Measurements from ENCODE around the gene FLOT2.

FLOT2 gene

GRCh38 chr17:28901866-28902818 lies 4.6 kb upstream of the FLOT2 start:
- Histone ChIP-seq H3K27ac (peak overlapping the region; percentile 97), H3K36me3 (peaks cover 51% of the 10 kb centered on the region), H3K9me3 (ENCODE audit: severe bottlenecking) (no peaks in the 10 kb centered on the region), H3K27me3 (ENCODE audit: insufficient read depth, low read depth, severe bottlenecking) (no peaks in the 10 kb centered on the region), H3K4me3 (ENCODE audit: low read depth, low read length) (peak overlapping the region; percentile 77)
- no peak for TF ChIP-seq CTCF (IDR thresholded peaks at IDR 0.05; ENCODE audit: low read depth, low read length)
- peak; percentile 83 for DNase-seq

GRCh38 chr17:28900986-28901726 lies 3.6 kb upstream of the FLOT2 start:
- no peak for TF ChIP-seq CTCF (IDR thresholded peaks at IDR 0.05; ENCODE audit: low read depth, low read length)
- no peak overlapping the region for H3K27ac ChIP-seq
- peaks cover 44% of the 10 kb centered on the region for H3K36me3 ChIP-seq
- H3K27me3 ChIP-seq (ENCODE audit: insufficient read depth, low read depth, severe bottlenecking), result no peaks in the 10 kb centered on the region
- no peak for DNase-seq
- no peaks in the 10 kb centered on the region for H3K9me3 ChIP-seq (ENCODE audit: severe bottlenecking)
- no peak overlapping the region; the same call in 1 of the 2 replicates for H3K4me3 ChIP-seq (ENCODE audit: low read depth, low read length)

- Histone ChIP-seq H3K27me3 (ENCODE audit: insufficient read depth, low read depth, severe bottlenecking) (no peaks in the 10 kb centered on the region), H3K36me3 (peaks cover 47% of the 10 kb centered on the region), H3K9me3 (ENCODE audit: severe bottlenecking) (no peaks in the 10 kb centered on the region), H3K4me3 (ENCODE audit: low read depth, low read length) (no peak overlapping the region), H3K27ac (no peak overlapping the region)
- no peak for DNase-seq
- no peak for TF ChIP-seq CTCF (IDR thresholded peaks at IDR 0.05; ENCODE audit: low read depth, low read length)
Observed at GRCh38 chr17:28899212-28899815, 1.8 kb upstream of the FLOT2 start.

GRCh38 chr17:28898527-28898955 lies 1.0 kb upstream of the FLOT2 start:
- TF ChIP-seq CTCF (IDR thresholded peaks at IDR 0.05; ENCODE audit: low read depth, low read length), result no peak

GRCh38 chr17:28897769-28898526 lies 415 bp upstream of the FLOT2 start:
- no peaks in the 10 kb centered on the region for H3K9me3 ChIP-seq (ENCODE audit: severe bottlenecking)
- DNase-seq, result no peak
- TF ChIP-seq CTCF (IDR thresholded peaks at IDR 0.05; ENCODE audit: low read depth, low read length), result no peak
- H3K27me3 ChIP-seq (ENCODE audit: insufficient read depth, low read depth, severe bottlenecking), result no peaks in the 10 kb centered on the region
- H3K27ac ChIP-seq, result peak overlapping the region; percentile 97
- peaks cover 55% of the 10 kb centered on the region for H3K36me3 ChIP-seq
- H3K4me3 ChIP-seq (ENCODE audit: low read depth, low read length), result peak overlapping the region; percentile 96

More at GRCh38 chr17:28898527-28898955, 1.0 kb upstream of the FLOT2 start:
- no peak for DNase-seq
- no peaks in the 10 kb centered on the region for H3K9me3 ChIP-seq (ENCODE audit: severe bottlenecking)
- no peak overlapping the region; the same call in 1 of the 2 replicates for H3K27ac ChIP-seq
- H3K4me3 ChIP-seq (ENCODE audit: low read depth, low read length), result no peak overlapping the region
- no peaks in the 10 kb centered on the region for H3K27me3 ChIP-seq (ENCODE audit: insufficient read depth, low read depth, severe bottlenecking)
- H3K36me3 ChIP-seq, result peaks cover 52% of the 10 kb centered on the region
